Iris pigment epithelial cell (primary cell): ENCODE data around the gene MATN1.
"Not testable (repeated sequence)": the region's sequence is repeated elsewhere in the genome, so short reads cannot be mapped to it uniquely, and the experiment has no call there.

Experiments used
- DNase-seq: peaks from one replicate; pipeline ENCODE4 v3.0.0-alpha.2; 2011; ENCODE audit warnings: low read depth

Gene MATN1

DNA sequence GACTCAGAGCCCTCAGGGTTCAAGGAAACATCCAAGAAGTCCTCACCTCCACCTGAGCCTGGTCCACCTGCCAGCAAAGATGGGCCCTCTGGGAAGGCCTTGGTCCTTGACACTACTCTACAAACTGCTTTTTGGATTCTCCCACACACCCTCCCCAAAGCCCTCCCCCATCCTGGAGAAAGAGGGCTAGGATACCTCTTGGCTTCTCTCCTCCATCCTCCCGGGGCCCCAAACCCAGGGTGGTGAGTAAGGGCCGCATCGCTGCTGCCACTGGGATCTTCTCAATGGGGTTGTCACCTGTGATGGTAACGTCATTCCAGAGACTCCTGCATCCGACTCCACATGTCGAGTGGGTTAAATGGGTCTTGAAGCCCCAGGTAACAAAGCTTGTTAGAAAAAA is 26.6 kb downstream of the MATN1 start:
- DNase-seq = no peak

DNA sequence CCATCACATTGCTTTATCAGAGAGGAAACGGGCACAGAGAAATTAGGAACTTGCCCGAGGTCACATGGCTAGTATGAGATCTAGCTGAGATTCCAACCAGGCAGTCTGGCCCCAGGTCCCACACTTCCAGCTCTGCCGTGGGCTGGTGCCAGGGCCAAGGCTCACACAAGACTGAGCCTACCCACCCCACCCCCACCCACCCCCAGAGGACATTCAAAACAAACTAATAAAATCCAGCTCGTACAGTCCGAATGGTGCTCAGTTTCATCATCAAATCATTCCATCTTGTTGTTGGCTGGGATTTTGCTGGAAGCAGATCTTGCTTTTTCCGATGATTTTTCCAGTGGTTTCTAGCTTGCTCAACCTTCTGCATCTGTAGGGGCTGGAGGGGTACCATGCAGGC is 27.9 kb downstream of the MATN1 start:
- DNase-seq = no peak

DNA sequence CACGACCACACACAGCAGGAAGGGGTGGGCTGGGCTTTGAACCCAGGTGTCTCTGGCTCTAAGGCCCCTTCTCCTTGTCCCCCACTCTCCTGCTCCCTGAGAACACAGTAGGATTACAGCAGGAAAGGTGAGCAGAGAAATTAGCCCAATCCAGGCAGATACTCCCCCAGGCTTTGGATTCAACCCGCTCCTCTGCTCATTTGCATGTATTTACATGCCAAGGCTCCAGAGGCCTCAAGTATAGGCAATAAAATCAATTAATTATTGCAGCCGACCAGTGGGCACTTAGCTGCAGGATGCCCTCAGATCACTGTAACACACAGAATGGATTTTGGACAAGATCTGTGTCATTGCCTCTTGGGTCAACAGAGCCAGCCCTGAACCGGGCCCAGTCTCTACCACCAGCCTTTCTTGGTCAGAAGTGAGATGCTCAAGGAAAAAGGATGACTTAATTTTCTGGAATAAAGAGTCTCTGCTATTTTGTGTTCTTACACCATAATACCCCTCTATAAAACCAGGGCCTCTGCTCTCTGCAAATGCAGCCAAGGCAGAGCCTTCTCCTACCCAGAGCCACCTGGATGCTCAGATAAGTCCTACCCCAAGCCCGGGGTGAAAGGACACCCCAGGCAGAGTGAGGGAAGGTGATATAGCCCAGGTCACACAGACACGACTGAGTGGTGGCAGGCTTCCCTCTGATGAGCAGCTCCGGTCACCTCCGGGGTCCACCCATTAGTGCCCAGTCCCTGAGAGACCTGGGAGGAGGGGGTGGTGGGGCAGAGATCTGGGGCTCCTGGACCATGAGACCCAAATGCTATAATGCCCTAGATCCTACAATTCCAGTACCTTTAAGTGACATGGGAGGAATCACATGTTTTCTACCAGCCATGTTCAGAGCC is 28.9 kb downstream of the MATN1 start:
- DNase-seq = no peak

DNA sequence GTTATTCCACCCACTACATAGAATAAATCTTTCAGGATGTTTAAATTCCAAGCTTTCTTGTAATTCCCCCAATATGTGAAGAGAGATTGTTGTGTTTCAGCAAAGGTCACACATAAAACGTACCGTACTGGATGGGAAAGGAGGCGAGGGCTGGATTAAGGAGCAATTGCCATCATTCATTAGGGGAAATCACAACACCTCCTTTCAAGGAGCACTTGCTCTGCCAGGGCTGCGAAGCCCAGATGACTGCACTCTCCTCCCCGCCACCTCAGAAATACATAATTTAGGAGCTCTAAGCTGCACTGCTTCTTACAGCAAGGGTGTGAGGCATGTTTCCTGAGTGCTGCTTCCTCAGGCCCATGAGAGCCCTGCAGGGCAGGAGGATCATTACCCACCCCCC is 29.6 kb downstream of the MATN1 start:
- DNase-seq = no peak

DNA sequence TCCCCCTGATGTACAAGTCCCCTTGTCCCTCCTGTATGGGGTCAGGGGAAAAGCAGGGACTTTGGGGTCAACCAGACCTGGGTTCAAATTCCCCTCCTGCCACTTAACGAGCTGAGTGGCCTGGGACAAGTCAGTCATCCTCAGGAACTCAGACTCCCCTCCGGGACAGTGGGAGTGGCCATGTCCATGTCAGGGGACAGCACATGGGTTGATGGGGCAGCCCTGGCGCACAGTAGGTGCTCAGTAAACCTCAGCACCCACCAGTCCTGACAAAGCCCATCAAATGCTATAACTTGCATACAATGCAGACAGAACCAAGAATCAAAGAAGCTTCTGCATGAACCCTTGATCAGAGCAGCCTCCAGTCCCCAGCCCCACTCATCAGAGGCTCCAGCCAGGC is 30.0 kb downstream of the MATN1 start:
- no peak for DNase-seq

DNA sequence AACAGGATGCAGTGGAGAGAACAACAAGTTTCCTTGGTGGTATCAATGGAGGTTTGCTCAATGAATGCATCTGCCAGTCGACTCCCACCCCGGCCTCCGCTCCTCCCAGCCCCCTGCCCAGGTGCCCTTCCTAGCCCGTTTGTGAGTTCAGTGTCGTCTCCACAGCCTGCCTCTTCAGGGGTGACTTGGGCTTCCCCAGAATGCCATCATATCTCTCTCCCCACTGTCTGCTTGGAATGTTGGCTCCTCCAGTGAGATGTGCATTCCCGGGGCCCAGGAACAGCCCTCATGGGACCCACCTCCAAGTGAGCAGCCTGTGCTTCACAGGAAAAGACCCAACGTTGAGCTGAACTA is 30.5 kb downstream of the MATN1 start:
- DNase-seq = no peak

DNA sequence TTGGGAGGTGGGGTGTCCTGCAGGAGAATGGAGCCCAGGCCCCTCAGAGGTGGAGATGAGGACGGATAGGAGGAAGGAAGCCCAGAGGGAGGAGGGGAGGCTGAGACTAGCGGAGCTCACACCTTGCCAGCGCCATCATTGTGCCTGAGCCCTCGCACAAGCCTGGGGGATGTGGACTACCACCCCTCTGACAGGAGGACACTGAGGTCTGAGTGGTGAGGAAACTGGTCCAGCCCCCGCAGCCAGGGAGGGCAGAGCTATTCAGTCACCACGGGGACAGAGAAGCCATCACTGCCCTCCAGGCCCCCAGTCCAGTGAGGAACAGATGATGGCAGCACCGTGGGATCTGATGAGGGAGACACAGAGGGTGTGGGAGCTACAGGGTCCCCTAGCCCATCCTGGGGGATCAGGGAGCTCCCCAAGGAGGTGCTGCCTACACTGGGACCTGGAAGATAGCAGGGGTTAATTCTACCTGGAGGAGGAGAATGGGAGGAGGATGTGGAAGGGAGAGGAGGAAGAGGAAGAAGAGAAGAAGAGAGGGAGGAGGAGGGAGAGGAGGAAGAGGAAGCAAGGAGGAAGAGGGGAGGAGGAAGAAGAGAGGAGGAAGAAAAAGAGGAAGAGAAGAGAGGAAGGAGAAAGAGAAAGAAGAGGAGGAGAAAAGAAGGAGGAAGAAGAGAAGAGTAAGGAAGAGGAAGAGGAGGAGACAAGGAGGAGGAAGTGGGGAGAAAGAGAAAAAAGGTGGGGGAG is 31.0 kb downstream of the MATN1 start:
- no peak for DNase-seq

DNA sequence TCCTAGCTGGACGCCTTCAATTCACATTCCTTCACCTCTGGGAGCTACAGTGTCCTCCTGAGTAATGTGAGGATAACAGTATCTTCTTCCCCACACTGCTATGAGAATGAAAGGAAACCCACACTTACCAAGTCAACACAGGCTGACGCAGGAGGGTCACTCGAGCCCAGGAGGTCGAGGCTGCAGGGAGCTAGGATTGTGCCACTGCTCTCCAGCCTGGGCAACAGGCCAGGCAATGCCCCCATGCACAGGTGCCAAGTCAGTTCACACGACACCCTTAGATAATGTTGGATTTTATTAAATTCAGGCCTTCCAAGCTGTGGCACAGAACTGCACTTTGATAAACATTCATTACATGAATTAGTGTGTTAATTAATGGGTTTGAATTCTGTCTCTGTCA is 31.9 kb downstream of the MATN1 start:
- DNase-seq = no peak

DNA sequence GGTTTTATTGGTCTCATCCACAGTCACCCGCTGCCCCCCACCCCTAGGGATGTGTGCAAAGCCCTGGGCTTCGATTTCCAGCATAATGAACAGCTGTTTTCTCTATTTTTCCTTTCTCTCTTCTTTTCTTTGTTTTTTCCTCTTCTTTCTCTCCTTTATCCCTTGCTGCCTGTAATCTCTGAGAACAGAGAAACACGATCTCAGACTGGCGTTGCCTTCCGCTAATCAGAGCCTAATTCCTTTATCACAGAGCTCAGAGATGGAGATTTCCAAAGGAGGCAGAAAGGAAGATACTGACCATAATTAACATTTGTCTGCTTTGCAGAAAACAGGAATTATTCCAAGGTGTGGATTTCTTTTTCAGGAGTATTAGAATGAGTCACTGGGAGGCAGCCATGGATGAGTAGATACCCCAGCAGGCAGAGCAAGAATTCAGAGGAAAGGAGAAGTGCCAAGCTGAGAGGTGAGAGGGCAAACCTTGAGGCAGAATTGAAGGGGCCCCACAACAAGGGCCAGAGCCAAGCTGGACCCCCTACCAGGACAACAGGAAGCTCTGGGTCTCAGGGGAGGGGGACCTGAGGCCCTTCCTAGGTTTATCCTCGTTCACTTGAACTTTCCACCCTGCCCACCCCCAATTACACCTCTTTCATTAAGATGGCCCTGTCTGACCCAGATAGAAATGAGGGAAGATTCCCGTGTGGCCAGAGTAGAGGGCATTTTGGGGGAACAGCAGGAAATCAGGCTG is 33.3 kb downstream of the MATN1 start:
- no peak for DNase-seq

DNA sequence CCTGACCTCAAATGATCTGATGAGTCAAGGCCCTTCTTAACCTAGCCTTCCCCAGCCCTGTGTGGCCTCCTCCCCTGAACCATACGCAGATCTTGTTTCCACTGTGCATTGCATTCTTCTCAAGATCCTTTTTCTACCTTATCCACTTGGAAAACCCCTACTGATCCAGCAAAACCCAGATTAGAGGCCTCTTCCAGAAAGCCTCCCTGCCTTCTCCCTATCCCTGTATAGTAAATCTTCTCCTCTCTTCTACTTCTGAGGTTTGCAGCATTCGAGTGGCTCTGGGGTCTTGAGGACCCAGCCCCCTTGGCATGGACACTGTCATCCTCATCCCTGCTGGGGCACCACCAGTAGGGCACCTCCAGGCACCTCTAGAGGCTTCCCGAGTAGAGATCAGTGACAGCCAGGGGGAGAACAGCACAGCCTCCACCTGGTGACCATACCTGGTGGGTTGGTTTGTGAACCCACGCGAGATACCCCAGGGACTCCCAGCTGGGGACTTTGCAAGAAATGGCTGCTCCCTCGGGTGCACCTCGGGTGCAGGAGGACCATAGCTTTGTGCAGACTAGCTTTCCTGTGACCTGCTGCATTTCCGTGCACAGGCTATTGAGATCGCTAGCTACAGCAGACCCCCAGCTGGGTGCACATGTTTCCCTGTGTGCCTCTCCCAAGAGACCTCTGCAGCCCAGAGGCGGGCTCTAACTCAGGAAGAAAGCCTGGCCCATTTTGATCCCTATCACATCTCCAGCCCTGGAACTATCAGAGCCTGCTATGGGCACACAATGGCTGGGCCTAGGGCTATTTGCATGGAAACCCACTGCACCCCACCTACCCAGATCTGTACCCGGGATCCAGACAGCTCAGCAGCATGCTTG is 34.2 kb downstream of the MATN1 start:
- no peak for DNase-seq

DNA sequence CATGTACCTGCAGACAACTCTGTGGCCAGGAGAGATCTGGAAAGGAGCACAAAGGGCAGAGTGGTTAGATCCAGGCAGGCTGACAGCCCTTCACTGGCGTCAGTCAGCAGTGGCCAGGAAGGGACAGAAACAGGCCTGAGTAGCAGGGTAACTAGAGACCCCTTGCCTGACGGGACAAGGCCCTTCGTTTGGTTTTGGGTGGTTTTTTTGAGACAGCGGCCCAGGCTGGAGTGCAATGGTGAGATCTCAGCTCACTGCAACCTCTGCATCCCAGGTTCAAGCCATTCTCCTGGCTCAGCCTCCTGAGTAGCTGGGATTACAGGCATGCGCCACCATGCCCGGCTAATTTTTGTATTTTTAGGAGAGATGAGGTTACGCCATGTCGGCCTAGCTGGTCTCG is 34.9 kb downstream of the MATN1 start:
- DNase-seq = not testable (repeated sequence)

DNA sequence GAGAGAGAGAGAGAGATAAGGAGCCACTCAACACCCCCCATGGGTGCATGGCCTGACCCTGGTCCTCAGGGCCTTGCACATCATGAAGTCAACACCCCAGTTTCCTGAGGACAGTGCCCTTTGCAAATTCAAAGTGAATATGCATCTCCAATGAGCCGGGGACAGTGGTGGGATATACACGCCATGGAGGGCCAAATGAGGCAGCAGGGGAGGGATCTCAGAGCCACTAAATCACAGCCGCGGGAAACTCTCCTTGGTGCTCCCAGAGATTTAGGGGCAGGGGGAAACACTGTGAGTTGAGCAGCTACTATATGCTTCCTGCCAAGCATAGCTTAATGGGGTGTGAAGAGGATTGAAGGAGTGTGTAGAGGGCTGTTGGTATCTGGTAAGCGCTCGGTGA is 35.5 kb downstream of the MATN1 start:
- DNase-seq = no peak

DNA sequence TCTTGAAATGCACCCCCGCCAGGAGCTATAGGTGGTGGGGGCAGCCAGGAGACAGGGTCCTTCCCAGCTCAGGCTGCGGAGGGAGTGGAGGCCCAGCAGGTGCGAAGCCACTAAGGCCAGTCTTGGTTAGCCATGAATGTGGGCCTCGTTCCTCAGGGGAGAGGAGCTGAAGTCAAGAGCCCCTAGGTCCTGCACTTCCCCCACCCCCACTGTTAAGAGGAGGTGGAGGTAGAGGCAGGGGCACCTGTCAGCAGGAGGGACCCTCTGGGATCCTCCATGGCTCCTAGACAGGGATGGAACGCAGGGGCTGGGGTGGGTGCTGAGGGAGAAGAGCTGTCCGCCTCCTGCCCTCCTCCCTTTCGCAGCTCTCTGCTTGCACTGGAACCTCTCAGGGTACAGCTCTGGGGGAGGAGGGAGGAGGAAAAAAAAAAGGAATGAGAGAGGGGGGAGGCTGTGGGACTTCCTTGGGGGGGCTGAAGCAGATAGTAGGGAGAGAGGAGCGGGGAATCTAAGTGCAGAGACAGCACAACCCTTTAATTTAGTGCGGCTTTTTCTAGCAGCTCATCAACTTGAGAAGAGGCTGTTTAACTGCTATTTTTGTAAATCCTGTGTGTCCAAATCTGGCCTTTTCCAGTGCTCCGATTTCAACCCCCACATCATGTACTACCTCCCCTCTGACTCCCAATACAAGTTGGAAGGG is 37.0 kb downstream of the MATN1 start:
- no peak for DNase-seq

DNA sequence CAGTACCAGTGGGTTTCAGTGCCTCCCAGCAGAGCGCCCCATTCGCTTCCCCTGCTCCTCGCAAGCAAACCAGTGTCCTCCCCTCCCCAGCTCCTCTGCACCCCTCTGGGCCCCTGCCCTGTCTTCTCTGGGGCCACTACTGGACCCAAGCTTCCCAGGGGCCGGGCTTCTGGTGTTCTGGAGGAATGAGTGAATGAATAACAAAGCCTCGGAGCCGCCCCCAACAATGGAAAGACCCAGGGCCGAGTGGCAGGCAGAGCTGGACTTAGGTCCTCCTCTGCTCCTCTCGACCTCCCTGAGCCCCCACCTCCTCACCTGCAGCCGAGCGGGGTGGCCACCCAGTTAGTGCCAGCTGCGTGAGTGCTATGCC is 37.6 kb downstream of the MATN1 start:
- DNase-seq = no peak

DNA sequence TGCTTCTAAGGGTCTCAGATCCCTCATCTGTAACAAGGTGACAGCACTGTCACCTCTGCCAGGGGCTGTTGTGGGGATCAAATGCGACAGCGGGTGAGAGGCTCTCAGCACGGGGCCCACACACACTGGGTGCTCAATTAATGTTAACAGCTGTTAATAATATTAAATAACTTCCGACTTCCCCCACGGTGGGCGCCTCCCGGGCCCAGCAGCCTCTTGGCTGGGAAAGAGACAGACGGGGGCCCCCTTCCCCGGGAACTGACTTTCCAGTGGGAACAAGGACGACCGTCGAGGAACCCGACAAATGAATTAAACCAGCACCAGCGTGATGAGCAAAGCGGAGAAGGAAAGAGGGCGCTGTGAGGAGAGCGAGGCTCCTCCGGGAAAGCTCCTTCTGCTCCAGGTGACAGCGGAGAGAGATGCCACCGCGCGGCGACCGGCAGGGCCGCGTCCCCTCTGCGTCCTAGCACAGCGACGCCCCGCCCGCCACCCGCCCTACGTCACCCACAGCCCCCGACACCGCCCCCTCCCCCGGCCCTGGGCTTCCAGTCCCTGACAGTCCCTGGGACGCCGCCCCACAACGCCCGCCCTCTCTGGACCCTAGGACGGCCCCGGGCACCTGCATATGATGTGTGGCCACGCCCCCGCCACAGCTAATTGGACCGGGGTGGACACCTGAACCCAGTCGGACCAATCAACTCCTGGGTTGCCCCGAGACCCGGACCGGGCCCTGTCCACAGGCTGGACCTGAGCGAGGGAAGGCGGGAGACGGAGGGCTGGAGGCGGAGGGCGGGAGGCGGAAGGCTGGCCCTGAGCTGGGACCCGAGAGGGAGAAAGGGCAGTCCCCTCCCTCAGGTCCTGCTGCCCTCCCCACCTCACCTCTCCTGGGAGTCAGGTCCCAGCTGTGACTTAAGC is 38.2 kb downstream of the MATN1 start:
- no peak for DNase-seq

DNA sequence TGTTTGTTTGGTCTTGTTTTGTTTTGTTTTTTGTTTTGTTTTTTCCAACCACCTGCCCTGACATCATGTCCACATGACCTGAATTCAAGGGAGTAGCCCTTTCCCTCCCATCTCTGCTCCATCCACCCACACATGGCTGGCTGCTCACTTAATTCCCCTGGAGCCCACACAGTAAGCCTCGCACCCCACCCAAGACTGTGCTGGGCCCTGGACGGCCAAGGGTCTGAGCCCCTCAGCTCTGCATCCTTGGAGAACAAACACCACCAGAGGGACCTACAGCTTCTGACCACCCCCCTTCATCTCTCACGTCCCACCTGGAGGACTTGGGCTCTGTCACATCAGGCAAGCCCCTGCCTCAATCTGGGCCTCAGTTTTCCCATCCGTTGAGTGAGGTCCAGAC is 39.1 kb downstream of the MATN1 start:
- no peak for DNase-seq

DNA sequence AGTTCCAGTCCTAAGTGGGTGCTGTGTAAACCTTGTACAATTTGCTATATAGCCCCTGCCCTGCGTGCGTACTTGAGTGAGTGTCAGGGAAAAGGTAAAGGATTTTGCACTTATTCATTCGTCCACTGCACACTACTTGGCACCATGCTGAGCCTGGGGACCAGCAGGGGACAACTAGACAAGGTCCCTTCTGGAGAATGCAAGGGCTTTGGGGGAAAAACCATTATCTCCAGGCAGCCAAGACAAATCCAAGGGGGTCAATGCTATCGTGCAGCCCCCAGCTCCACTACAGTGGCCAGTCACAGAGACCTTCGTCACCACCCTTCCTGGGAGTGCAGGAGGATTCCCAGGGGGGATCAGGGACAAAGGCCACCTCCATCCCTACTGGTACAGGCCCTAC is 39.7 kb downstream of the MATN1 start:
- no peak for DNase-seq

DNA sequence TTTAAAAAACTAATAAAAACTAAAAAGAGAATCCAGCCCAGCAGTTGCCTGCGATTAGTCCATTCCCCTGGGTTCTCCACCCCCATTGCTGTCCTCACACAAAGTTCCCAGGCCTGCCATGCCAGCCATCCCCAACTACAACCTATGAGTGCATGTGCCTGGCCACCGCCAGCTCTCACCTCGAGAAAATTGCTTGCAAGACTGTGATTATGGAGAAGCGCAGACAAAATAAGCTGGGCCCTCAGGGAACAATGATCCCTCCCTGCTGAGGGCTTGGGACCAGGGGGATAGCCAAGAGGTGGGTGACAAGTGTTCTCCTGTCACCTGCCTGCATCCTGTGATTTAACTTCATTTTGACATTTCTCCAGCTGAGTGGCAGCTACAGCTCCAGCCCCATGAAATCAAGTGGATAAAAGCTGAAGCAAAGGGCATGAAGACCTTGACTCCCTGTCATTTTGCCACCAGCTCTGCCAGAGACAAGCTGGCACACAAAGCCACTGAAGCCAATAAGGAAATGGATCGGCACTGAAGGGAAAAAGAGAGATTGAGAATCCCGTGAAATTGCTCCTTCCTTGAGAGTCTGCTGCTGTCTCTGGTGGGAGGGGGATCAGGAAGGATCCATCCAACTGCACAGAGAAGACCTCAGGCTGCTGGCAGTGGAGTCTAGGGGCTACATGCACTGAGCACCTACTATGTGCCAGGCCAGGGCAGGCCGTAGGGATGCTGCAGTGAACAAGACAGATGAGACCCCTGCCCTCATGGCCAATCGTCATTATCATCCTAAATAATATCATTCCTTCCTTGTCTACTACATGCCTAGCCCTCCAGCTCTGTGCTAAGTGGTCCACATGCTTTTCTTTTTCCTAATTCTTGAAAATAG is 40.7 kb downstream of the MATN1 start:
- DNase-seq = no peak

DNA sequence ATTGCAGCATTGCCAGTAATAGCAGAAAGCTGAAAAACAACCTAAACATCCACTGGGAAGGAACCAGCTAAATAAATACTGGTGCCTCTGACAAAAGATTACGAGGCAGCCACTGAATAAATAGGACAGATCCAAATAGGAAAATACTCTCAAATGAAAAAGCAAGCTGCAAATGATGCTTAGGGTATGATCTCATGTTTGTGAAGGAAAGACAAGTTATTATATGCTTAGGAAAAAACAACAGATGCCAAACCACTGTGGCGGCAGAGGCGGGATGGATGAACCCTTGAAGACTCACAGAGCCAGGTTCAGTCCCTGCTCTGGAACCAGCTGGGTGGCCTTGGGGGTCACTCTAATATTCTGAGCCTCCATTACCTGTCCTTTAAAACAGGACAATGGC is 41.6 kb downstream of the MATN1 start:
- no peak for DNase-seq
